Adrenal gland (tissue), 12 donors: Measurements from ENCODE around the gene JAZF1. TPM values are rescaled to one million over a fixed set of nuclear protein-coding genes. Genes with fewer than 3 reads are reported as not detected.
A peak's percentile ranks its signal among the peaks of the same experiment; 100 is the strongest.

Experiments
- DNase-seq, 7 donors: peaks; one replicate each; pipeline ENCODE4 v3.0.0-alpha.2; 2019 to 2020
- H3K27ac ChIP-seq, 5 donors: fragments of 200-600 bp; sonication (generic) in 4 of 5; 1 replicate in 3 of 5; 2 replicates in 2 of 5; pipeline versions ENCODE4 v1.5.1 to v1.8.0; 2016 to 2020; ENCODE audit warnings: mild to moderate bottlenecking in 1 of 5
- H3K27me3 ChIP-seq: fragments of 200-600 bp; 2 replicates; pipeline ENCODE4 v1.8.0; 2021
- H3K36me3 ChIP-seq, 2 donors: fragments of 200-600 bp; replicated peaks in 1 of 2; 1 replicate in 1 of 2; 2 replicates in 1 of 2; pipeline versions ENCODE4 v1.5.1 to v1.8.0; 2018 to 2022
- H3K4me1 ChIP-seq, 2 donors: fragments of 200-600 bp; replicated peaks in 1 of 2; 1 replicate in 1 of 2; 2 replicates in 1 of 2; pipeline versions ENCODE4 v1.5.1 to v1.8.0; 2018 to 2021
- H3K4me3 ChIP-seq, 4 donors: fragments of 200-600 bp; sonication (generic) in 3 of 4; one replicate each; pipeline ENCODE4 v1.5.1; 2016 to 2018
- H3K9me3 ChIP-seq, 3 donors: fragments of 200-600 bp; sonication (generic) in 1 of 3; replicated peaks in 1 of 3; 1 replicate in 2 of 3; 2 replicates in 1 of 3; pipeline versions ENCODE4 v1.5.1 to v1.8.0; 2016 to 2021
- POLR2A ChIP-seq, 2 donors: fragments of 450-650 bp; IDR thresholded peaks; one replicate each; pipeline ENCODE4 v1.6.1; 2017; ENCODE audit warnings: antibody characterized with exemption in 2 of 2, mild to moderate bottlenecking in 2 of 2, moderate library complexity in 1 of 2
- WGBS, 4 donors: extraction: QIAGEN DNeasy Blood & Tissue Kit in 2 of 4; methylation state at CpG; one replicate each; pipeline versions ENCODE4 v1.1.5 to v1.1.7; 2013 to 2017; 5-methylcytosine and 5-hydroxymethylcytosine counted together
- intact Hi-C, 2 donors: fragments of 100-400 bp; cut with DNase I; formaldehyde crosslinking; loops; one replicate each; pipeline versions ENCODE4 v1.14.1 to v1.15.0; 2022 to 2023
- polyA plus RNA-seq, 3 donors: library from polyadenylated mRNA; stranded (reverse); fragments of 200-250 nt in 2 of 3; fragments of 350-450 nt in 1 of 3; fragmentation: Illumina TruSeq in 1 of 3; extraction: RNeasy Lipid Tissue Mini Kit (QIAGEN cat#74804) in 1 of 3; gene quantifications; one replicate each; pipeline ENCODE4 v1.2.3, GENCODE V29; 2013 to 2014
- total RNA-seq, 9 donors: library from RNA; depleted of rRNA in 4 of 9; stranded (reverse); fragments of >200 nt in 4 of 9; fragments of 120-200 nt in 1 of 9; fragmentation: NEBNext Ultra II Directional in 1 of 9; extraction: Animal tissue kit (Norgen Biotek cat#: 25700) in 1 of 9; gene quantifications; one replicate each; pipeline versions ENCODE4 v1.1.0 to v1.2.4, GENCODE V29; 2013 to 2023
- TF ChIP-seq, protein P1 (sequence below), 6 experiments: fragments of 450-650 bp in 4 of 6; fragments of 200-600 bp in 2 of 6; sonication (generic) in 1 of 6; IDR thresholded peaks; 1 replicate in 5 of 6; 2 replicates in 1 of 6; pipeline versions ENCODE4 v1.5.1 to v1.8.0; 2016 to 2021; ENCODE audit warnings: antibody characterized with exemption in 6 of 6, mild to moderate bottlenecking in 2 of 6, moderate library complexity in 1 of 6
- donor health status: healthy with polysubstance abuse.
- donor health status: Bipolar disorder and iron deficiency.
- donor health status: DM: yes; HTN: yes; CAD: no.
- donor health status: DM: no; HTN: no; CAD: no.
- donor health status: DM: no; HTN: no; CAD: no.
- donor health status: DM: yes; HTN: yes; CAD: no.

JAZF1 gene
- total and polyA plus RNA-seq, 12 donors, result 18.5 to 192 (median 96.3) TPM

DNA sequence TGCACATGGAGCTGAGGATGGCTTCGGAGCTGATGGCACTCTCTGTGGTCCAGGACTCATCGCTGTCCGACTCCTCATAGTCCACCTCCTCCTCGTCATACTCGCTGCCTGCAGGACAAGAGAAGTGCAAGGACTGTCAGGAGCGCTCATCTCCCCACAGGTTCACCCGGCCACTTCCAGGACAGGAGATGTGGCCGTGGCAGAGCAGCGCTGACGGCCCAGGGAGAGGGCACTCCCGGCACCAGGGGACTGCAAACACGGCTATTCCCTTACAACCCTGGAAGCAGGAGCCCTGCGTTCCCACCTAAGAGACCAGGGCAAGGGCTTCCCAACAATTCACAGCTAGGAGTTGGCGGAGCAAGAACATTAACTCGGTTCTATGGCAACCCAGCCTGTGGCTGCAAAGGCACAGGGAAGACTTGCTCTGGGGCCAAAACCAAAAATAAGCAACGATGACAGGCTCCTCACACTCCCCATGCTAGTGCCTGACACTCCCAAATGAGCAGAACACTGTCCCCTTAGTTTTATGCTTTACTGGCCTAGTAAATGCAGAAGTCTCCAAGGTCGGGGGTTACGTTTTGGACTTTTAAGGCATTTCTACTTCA is 339.7 kb downstream of the JAZF1 start:
- Histone ChIP-seq H3K27me3 (no peaks in the 10 kb centered on the region), H3K4me3 (no peak overlapping the region), H3K36me3 (peaks cover 0 to 20% of the 10 kb centered on the region in 2 donors), H3K9me3 (no peaks in the 10 kb centered on the region), H3K27ac (peak overlapping the region in 1 of 5 donors; percentile 16), H3K4me1 (peaks cover 0 to 15% of the 10 kb centered on the region in 2 donors)
- DNase-seq, result no peak
- TF ChIP-seq POLR2A (IDR thresholded peaks at IDR 0.05), result no peak
- TF ChIP-seq, protein P1, sequence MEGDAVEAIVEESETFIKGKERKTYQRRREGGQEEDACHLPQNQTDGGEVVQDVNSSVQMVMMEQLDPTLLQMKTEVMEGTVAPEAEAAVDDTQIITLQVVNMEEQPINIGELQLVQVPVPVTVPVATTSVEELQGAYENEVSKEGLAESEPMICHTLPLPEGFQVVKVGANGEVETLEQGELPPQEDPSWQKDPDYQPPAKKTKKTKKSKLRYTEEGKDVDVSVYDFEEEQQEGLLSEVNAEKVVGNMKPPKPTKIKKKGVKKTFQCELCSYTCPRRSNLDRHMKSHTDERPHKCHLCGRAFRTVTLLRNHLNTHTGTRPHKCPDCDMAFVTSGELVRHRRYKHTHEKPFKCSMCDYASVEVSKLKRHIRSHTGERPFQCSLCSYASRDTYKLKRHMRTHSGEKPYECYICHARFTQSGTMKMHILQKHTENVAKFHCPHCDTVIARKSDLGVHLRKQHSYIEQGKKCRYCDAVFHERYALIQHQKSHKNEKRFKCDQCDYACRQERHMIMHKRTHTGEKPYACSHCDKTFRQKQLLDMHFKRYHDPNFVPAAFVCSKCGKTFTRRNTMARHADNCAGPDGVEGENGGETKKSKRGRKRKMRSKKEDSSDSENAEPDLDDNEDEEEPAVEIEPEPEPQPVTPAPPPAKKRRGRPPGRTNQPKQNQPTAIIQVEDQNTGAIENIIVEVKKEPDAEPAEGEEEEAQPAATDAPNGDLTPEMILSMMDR (IDR thresholded peaks at IDR 0.05), result no peak
- intact Hi-C loops, result no loop called here
- WGBS, 4 donors, result 90 to 94% (median 92%) methylated on average over 12 to 18 of the region's 18 CpGs

DNA sequence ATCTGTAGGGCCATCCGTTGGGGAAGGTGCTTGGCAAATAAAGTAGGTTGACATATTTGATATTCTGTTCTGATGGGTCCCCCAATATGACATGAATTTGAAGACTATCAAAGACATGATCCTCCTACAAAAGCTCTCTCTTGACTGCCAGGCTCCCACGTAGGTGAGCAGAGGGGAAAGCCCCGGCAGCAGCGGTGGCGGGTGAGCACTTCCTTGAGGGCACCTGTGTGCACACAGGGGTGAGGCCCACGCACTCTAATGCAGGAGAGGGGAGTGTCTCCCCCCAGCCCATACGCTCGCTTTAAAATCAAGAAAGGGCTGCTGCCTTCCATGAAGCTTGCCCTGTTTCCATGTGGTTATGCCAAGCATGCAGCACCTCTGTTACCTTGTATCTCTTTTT is 340.3 kb downstream of the JAZF1 start:
- Histone ChIP-seq H3K27ac (peak overlapping the region in 1 of 5 donors; percentile 16), H3K27me3 (no peaks in the 10 kb centered on the region), H3K9me3 (no peaks in the 10 kb centered on the region), H3K36me3 (peaks cover 0 to 20% of the 10 kb centered on the region in 2 donors), H3K4me3 (no peak overlapping the region), H3K4me1 (peaks cover 1 to 21% of the 10 kb centered on the region in 2 donors)
- intact Hi-C loops, result no loop called here
- no peak for DNase-seq
- whole genome bisulfite sequencing, 4 donors, result 84 to 92% (median 89%) methylated on average over 6 to 8 of the region's 8 CpGs
- TF ChIP-seq POLR2A (IDR thresholded peaks at IDR 0.05), result no peak
- TF ChIP-seq, protein P1 (IDR thresholded peaks at IDR 0.05), result no peak

DNA sequence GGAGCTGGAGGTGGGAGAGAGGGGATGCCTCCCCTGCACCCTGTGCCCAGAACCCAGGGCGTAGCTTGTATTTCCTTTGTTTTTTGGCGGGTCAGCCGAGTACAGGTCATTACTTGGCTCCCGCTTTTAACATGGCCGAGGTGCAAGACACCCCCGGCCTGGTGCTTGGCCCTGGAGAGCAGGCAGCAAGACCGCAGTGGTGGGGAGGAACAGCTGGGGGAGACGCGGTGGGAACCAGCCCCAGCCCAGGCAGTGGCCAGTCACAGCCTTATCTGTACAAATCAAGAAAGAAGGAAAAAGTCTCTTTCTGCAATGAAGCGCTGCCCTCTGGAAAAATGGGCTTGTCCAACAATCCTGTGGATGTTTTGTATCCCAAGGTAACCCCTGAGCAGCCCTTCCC is 341.5 kb downstream of the JAZF1 start:
- peaks cover 7 to 33% of the 10 kb centered on the region in 2 donors for H3K4me1 ChIP-seq
- WGBS, 4 donors, result 88 to 93% (median 89%) methylated on average over 9 to 10 of the region's 10 CpGs
- H3K27ac ChIP-seq, result no peak overlapping the region
- H3K4me3 ChIP-seq, result no peak overlapping the region
- H3K9me3 ChIP-seq, result no peaks in the 10 kb centered on the region
- no peak for TF ChIP-seq POLR2A (IDR thresholded peaks at IDR 0.05)
- TF ChIP-seq, protein P1 (IDR thresholded peaks at IDR 0.05), result no peak
- no peak for DNase-seq
- intact Hi-C loops, result no loop called here
- no peaks in the 10 kb centered on the region for H3K27me3 ChIP-seq
- peaks cover 0 to 20% of the 10 kb centered on the region in 2 donors for H3K36me3 ChIP-seq

DNA sequence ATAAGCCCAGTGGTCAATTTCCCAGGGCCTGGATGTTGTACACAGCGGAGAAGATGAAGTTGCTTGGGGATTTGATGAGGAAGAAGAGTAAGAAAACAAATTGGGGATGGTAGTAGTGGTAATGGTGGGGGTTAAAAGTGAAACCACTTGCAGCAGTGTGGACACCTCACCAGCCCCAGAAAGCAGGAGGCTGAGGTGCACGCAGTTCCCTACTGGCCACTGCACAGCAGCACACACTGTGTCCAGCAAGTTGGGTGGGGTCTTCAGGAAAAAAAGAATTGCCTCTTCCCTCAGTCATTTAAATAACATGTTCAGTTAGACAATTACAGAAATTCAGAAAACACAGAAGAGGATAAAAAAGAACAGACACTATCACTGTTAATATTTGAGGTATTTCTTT is 344.1 kb downstream of the JAZF1 start:
- H3K4me3 ChIP-seq, result no peak overlapping the region
- peaks cover 0 to 27% of the 10 kb centered on the region in 2 donors for H3K36me3 ChIP-seq
- H3K4me1 ChIP-seq, result peaks cover 7 to 19% of the 10 kb centered on the region in 2 donors
- no peaks in the 10 kb centered on the region for H3K27me3 ChIP-seq
- no peaks in the 10 kb centered on the region for H3K9me3 ChIP-seq
- H3K27ac ChIP-seq, result peak overlapping the region in 2 of 5 donors; percentile 74 to 85
- WGBS, 4 donors, result 93 to 97% (median 96%) methylated on average over 2 of the region's 2 CpGs
- no peak for DNase-seq
- intact Hi-C loops, result no loop called here
- no peak for TF ChIP-seq POLR2A (IDR thresholded peaks at IDR 0.05)
- TF ChIP-seq, protein P1 (IDR thresholded peaks at IDR 0.05), result no peak
